Stimulated activated CD4-positive, alpha-beta T cell treated with anti-CD3 and anti-CD28 coated beads, Interleukin-12 subunit alpha, Interleukin-12 subunit beta, amount 100 ng/mL, for 4 hours (primary cell): Measurements from ENCODE around the gene NEK11.
"Not testable (repeated sequence)": the region's sequence is repeated elsewhere in the genome, so short reads cannot be mapped to it uniquely, and the experiment has no call there.

Source experiments
- DNase-seq: peaks from one replicate; pipeline ENCODE4 v3.0.0-alpha.2; 2020

The NEK11 gene

GRCh38 chr3:131363275-131363674, 336.6 kb downstream of the NEK11 start:
- no peak for DNase-seq

- no peak for DNase-seq
These were observed 344.4 kb downstream of the NEK11 start for GRCh38 chr3:131370935-131371687.

- no peak for DNase-seq
These were observed 345.0 kb downstream of the NEK11 start for GRCh38 chr3:131371688-131372066.

DNA sequence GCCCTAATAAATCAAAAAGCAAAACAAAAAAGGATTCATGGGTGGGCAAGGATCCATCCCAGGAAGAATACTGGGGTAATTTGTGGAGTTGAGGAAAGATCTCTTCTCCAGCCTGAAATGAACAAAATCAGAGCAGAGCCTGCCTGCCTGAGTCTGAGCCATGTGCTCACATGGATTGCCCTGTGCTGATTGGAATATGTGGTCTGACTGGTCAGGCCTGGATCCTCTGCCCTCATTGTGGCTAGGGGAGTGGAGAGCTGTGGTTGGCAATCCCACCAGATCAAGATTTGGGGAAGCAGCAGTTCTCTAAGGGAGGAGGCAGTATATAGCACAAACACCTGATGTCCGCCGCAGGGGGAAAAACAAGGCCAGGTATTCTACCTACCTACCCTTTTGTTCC, 348.1 kb downstream of the NEK11 start:
- no peak for DNase-seq

DNA sequence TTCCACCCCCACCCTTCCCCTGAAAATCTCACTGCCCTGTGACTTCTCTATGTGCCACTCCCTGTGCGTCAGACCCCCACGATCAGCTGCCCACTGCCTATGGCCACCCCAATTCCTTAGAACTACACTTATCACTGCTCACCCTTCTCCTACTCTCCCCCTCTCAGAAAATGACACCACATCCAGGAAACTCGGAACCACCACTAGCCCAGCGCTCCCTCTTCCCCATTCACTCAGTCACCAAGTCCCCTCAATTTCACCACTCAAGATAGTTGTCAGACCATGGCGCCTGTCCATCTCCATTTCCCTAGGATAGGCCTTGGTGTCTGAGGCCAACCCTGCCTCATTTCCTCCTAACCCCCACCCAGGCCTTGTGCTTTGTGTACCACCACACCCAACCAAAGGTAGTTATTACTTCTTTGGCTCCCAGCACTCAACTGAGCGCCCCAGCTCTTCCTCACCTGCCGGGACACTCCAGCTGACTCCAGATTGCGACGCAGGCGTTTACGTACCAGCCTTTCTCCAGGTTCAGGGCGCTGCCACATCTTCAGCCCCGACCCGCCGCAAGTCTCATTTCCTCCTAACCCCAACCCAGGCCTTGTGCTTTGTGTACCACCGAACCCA, 354.3 kb downstream of the NEK11 start:
- not testable (repeated sequence) for DNase-seq

- DNase-seq = peak; percentile 94
These were observed 355.0 kb downstream of the NEK11 start, which contains the start of gene NUDT16 for GRCh38 chr3:131381445-131382291. Gene NUDT16, plus strand, starts transcription at chr3:131381774. Its CDS starts 31 bp downstream, at chr3:131381805.

- no peak for DNase-seq
These were observed 359.9 kb downstream of the NEK11 start for GRCh38 chr3:131386429-131387165.

DNA sequence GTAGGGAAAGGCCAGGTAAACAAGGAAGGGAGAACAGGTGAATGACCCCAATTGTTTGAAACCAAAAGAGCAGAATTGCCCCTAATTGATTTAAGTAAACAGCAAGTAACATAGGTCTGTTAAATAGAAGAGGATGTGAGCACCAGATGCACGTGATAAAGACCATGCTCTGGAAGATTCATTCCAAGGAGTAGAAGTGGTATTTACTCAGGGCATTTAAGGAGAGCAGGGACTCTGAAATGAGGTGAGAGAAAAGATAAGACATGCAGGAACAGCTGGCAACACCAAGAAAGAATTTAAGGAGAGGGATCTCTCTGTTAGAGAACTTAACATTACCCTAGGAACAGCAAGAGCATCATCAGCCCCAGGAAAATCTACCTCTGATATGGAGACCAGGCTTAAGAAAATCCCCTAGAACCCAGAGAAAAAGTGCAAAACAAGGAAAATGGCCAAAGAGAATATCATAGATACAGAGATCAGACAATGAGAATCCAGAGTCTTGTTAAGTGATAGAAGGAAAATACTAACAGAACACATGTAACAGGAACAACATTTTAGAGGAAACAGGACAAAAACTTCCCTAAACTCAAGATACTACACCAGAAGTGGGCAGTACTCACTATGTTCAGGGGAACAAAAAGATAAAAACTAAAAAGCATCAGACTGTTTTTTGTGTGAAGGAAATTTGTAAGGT, 361.3 kb downstream of the NEK11 start:
- no peak for DNase-seq

- no peak for DNase-seq
These were observed 361.8 kb downstream of the NEK11 start for GRCh38 chr3:131388490-131388799.

DNA sequence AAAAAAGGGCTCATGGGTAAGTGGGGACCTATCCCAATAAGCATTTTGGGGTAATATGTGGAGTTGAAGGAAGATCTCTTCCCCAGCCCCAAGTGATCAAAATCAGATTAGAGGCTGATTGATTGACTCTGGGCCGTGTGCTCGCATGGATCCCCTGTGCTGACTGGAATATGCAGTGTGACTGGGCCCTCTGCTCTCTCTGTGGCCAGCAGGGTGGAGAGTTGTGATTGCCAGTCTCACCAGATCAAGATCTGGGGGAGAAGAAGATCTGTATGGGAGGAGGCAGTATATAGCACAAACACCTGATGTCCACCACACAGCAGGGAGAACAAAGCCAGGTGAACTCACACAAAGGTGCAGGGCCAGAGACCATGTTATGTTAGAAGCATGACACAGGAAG, 363.7 kb downstream of the NEK11 start:
- no peak for DNase-seq

DNA sequence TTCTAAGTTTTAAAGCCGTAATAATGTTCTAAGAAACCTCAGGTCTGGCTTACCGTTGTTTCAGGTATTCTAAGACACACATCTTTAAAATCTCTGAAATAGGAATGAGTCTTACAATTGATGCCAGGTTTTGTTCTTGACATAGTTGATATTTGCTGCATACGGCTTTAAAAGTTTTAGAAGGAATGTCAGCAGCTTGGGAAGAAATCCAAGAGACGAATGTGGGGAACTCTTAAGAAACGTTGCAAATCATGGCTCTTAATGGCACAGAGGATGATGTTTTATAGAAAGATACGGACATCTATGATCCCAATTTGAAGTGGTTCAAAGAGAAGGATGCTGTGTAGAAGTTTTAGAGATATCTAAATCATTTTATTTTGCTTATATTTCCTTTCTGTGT, 366.4 kb downstream of the NEK11 start:
- no peak for DNase-seq

DNA sequence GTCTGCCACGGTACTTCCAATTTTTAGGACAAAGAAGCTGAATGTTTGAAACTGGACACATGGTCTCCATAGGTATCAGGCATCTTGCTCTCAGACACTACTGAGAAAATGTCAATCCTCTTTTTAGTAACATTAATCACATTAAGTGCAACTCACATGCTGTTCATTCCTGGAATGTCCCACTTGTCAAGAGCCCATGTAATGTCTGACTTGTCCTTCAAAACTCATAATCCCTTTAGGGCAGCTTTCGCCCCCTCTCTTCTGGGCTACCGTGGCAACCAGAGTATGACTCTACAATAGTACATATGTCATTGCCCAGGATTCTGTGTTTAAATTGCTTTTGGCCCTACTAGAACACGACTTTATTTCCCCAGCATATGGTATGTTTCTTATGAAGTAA, 367.2 kb downstream of the NEK11 start:
- no peak for DNase-seq

- DNase-seq = no peak
These were observed 367.7 kb downstream of the NEK11 start for GRCh38 chr3:131394400-131394799.

GRCh38 chr3:131396170-131396569, 369.5 kb downstream of the NEK11 start:
- no peak for DNase-seq

GRCh38 chr3:131397889-131398288, 371.2 kb downstream of the NEK11 start:
- no peak for DNase-seq
